HG02852 (cell line): ENCODE results near the gene SERHL2.
"Not testable (repeated sequence)": the region's sequence is repeated elsewhere in the genome, so short reads cannot be mapped to it uniquely, and the experiment has no call there.

Experiments
- ATAC-seq: cut with Tn5 transposase; IDR thresholded peaks from one replicate; pipeline ENCODE4 v1.9.1; 2021; ENCODE audit warnings: mild to moderate bottlenecking, moderate library complexity; ENCODE audit not compliant: unreplicated experiment

SERHL2 gene

DNA sequence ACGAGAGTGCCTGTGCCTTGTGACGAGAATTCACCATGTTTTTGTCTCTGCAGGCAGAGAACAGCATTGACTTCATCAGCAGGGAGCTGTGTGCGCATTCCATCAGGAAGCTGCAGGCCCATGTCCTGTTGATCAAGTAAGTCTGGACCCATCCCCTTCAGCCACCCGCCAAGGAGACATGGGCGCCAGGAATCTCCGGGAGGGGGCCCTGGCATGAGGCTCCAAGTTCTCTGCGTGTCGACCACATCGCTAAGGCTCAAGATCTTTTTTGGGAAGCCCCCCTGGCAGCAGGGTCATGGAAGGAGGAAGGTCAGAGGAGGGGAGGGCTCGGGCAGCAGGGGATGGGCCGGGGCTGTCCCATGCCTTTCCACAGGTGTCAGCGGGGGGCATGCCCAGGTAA, 17.3 kb downstream of the SERHL2 start:
- ATAC-seq, result not testable (repeated sequence)

DNA sequence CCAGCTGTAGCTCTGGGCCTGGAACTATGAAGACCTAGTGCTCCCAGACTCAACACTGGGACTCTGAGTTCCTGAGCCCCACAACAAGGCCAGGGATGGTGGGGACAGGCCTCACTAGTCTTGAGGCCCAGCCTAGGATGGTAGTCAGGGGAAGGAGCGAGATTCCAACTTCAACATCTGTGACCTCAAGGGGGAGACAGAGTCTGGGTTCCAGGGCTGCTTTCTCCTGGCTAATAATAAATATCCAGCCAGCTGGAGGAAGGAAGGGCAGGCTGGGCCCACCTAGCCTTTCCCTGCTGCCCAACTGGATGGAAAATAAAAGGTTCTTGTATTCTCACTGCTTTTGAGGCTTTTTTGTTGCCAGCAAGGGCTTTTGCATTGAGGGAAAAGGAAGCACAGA, 20.3 kb downstream of the SERHL2 start:
- not testable (repeated sequence) for ATAC-seq

DNA sequence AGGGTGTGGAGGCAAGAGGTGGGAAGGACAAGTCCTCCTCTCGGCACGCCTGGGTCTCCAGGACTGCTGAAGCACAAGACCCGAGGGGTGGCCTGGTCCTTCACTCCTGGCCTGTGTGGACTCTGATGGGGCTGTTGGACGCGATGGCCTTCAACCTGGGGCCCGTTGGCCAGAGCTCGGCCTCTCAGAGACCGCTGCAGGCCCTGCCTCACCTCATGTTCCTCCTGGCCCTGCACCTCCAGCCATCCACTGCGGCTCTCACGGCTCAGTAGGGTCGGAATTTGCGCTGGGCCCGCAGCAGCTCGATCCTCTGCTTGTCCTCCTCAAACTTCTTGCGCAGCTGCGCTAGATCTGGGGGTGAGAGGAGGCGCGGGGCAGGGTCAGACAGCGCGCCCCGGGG, 20.7 kb downstream of the SERHL2 start:
- ATAC-seq, result not testable (repeated sequence)

DNA sequence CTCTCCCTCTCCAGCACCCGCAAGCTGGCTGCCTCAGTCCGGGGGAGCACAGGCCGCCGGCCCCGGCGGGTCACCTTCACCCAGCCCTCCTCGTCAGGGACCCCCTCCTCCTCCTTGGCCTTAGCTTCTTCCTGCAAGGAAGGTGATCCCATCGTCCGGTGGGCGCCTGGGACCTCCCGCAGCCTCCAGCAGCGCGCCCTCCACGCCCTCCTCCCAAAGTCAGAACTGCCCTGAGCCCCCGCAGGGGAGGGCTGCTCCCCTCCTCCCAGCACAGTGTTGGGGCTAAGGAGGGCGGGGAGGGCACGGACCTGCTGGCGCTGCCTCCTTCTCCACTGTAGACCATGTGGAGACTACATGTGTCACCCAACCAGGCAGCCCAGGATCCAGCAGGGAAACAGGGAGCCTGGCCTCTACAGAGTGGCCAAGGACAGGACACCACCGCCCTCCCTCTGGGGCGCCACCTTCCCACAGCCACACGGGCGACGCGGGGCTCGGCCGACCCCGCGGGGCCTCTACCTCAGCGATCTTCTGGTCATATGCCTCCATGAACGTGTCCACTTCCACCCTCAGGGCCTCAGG, 22.3 kb downstream of the SERHL2 start:
- not testable (repeated sequence) for ATAC-seq

- not testable (repeated sequence) for ATAC-seq
Observed at GRCh38 chr22:42577141-42577540, 23.4 kb downstream of the SERHL2 start.

GRCh38 chr22:42577623-42578240, 24.0 kb downstream of the SERHL2 start:
- ATAC-seq, result no peak

GRCh38 chr22:42580040-42580439, 26.3 kb downstream of the SERHL2 start:
- not testable (repeated sequence) for ATAC-seq

DNA sequence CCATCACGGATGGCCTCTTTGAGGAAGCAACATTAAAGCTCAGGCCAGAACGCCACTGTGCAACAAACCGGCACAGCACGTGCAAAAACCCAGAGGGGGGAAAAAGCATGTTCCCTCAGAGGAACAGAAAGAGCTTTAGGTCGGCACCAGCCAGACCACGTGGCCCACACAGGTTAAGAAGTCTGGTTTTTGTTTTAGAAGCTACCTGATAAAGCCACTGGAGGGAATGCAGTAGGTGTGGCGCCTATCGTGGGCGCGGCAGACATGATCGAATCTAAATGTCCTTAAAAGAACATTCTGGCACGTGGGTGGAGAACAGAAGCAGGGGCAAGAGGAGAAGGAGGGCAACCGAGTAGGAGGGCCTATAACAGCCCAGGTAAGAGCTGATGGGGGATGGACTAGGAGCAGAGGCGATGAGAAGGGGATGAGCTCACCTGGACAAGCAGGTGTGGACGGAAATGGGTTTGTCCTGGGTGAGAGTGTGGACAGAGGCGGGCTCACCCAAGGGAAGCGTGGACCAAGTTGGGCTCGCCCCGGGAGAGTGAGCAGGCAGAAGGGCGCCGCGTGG, 27.5 kb downstream of the SERHL2 start:
- peak; percentile 23 for ATAC-seq

DNA sequence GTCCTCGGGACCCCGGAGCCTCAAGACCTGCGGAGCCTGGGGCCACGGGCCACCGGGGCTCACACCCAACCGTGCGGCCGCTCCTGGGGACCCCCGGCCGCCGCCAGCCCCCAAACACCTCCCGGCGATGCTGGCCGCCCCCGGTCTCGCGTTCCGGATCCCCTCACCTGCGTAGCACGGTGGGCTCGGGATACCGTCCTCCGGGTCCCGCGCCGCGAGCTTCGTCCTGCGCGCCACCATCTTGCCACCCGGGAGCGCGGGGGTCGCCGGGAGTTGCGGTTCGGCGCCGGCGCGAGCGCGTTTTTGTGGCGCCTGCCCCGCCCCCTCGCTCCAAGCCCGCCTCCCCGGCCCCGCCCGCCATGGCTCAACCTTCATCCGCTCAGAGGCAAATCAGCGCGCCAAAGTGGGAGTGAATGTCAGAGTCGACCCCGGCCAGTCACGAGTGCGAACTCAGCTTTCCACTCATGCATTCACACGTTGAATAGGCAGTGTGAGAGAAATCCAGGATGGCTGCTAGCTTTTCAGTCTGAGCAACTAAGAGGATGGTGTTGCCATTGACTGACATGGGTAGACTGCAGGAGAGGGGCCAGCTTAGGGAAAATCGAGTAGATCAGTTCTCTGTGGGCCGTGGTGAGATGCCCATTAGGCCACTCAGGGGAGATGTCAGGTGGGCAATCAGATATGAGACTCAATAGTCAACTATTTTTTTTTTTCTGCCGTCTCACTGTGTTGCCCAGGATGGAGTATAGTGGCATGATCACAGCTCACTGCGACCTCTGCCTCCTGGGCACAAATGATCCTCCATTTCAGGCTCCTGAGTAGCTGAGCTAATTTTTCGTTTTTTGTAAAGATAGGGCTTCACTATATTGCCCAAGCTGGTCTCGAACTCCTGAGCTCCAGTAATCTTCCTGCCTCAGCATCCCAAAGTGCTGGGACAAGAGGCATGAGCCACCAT, 28.3 kb downstream of the SERHL2 start:
- ATAC-seq, result peak; percentile 64

DNA sequence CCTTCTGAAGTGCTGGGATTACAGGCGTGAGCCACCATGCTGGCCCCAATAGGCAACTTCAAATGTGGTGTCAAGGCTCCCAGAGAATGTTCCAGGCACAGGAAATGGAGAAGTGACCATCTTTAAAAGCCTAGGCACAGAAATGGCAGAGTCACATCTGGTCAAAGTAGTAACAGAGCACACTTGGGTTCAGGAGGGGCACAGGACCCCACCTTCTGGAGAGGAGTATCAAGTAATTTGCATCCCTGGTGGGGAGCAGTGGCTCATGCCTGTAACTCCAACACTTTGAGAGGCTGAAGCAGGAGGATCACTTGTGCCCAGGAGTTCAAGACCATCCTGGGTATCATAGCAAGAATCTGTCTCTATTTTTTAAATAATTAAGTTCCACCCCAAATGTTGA, 29.2 kb downstream of the SERHL2 start:
- no peak for ATAC-seq

DNA sequence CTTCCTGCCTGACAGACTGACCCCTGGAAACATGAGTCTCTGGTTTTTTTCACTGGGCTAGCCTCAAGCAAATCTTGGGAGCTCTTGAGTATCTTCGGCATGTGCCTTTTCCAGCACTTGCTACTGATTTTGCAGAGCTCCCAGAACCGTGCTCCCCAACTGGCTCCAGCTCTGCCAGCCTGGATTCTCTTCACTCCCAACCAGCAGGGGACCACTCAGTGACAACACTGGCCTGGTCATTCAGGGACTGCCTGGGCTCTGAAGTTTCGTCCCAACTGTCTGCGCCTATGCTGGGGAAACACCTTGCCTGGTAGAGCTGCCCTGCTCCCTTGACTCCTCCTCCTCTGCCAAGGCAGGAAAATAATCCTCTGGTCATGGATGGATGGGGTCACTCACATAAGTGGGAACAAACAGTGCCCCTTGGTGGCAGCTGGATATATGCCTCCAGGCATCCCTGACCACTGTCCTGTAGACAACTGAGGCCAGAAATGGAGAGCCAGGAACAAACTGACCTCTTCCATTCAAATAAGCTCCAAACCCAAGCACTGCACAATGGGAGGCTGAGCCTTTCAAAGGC, 30.7 kb downstream of the SERHL2 start:
- ATAC-seq, result no peak

DNA sequence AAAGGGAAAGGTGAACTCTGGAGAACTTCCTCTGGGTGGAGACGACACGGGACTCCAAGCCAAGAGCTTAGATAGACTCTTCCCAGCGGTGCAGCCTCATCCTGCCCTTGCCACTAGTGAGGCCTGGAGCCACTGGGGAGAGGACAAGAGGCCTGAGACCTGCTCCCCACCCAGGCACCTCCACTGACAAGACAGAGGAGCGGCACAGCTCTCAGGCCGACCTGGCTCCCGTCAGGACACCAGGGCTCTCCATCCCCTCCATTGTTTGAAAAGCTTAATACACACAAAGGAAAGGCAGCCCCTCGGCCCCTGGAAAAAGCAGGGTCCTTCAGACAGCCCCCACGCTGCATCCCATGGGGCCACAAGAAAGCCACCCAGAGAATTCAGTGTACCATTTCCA, 31.3 kb downstream of the SERHL2 start:
- no peak for ATAC-seq

- ATAC-seq, result no peak
Observed at GRCh38 chr22:42586381-42586780, 32.6 kb downstream of the SERHL2 start.

DNA sequence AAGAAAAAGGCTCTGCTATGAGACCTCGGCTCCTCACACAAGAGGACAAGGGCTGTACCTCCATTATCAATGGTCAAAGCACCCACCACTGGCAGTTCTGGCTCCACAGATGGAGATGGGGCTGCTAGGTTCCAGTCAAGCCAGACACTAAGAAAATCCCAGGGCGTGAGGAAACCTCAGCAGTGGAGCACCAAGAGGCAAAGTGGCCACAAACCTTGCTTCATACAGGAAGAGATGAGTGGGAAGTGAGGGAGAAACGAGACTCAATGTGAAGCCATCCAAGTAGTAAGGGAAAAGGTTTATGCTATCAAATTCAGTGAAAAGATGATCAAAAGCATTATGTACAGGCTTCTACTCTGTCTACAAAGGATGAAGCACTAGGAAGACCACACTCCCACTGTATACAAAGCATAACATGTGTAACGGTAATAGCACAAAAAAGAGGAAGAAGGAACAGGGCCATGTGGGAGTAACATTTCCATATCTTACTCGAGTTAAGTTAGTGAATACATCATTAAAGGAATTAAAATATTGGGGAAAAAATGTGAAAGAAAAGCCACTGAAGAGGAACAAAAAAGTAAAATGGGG, 33.9 kb downstream of the SERHL2 start:
- no peak for ATAC-seq

GRCh38 chr22:42591987-42592386, 38.2 kb downstream of the SERHL2 start:
- ATAC-seq, result no peak

DNA sequence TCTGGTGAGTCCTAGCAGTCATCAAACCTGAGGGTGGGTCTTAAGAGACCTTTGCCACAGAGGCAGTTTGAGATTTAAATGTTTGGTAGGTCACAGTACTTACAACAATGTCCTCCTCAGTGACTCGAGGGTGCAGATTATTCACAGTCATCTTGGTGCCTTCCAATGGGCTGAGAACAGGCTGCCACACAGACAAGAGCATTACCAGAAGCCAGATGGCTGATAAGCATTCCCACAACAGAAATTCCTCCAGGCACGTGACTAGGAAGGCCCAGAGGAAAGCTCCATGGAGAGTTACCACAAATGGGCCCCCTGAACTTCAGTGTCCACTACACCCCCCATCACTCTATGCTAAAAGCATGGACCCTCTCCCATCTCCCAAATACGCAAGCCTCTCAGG, 41.7 kb downstream of the SERHL2 start:
- ATAC-seq, result no peak

GRCh38 chr22:42596336-42596735, 42.6 kb downstream of the SERHL2 start:
- no peak for ATAC-seq

DNA sequence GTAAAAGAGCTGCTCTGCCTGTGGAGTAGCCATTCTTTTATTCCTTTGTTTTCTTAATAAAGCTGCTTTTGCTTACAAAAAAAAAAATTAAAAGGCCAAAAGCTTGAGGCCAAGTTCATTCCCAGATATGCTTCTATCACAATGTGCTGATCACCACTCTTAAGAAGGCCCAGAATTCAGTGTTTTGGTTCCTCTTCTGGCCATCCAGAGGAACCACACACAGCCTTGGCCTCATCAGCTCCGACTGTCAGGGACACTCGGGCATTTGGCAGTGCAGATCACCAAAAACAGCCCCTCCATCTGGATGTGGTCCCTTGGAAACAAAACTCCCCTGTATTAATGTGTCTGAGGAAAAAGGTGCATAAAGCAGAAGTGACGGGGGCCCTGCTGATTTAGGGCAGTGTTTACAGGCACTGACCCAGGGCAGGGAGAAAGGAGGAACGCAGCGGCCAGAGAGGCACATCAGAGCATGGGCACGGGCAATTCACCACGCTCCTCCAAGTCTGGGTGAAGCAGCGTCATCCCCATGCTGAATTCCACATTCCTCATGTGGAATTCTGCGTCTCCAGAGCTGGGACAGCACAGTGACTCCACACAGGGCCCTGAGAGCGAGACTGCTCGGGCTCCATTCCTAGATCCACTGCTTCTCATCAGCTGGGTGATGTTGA, 43.2 kb downstream of the SERHL2 start:
- no peak for ATAC-seq

DNA sequence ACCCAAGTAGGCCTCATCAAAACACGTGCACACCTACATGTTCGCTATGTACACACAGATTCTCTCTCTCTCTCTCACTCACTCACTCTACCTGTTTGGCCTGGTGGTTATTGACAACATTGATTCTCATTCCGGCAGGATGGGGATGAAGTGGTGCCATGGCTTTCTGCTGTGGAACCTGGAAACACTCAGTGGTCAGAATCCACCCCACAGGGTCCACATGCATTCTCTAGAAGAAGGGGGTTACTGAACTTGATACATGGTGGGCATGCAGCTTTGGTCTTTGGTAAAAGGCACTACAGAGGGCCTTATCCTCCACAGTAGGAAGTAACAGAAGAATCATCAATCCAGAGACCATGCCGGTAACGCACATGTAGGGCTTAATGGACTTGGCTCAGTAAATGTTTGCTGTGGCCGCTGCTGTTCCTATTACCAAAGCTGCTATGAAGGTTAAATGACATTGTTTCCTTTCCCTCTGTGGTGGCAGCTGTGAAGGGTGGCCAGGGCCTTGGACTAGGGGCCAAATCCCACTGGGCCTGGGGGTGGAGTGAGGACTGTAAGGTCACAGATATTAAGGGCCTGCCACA, 48.2 kb downstream of the SERHL2 start:
- no peak for ATAC-seq

GRCh38 chr22:42602470-42602869, 48.7 kb downstream of the SERHL2 start:
- ATAC-seq, result no peak
